Epithelial cell of proximal tubule (primary cell): ENCODE results near the gene GFAP. TPM values are rescaled to one million over a fixed set of nuclear protein-coding genes. Genes with fewer than 3 reads are reported as not detected.

Experiments used
- DNase-seq: peaks from one replicate; pipeline ENCODE4 v3.0.0-alpha.2; 2011; ENCODE audit warnings: low read depth
- H3K4me3 ChIP-seq: 2 replicates; pipeline ENCODE4 v1.5.1; 2011; ENCODE audit warnings: low read depth, mild to moderate bottlenecking, low read length
- total RNA-seq: library from RNA; depleted of rRNA; stranded (reverse); fragments of >200 nt; gene quantifications from 2 replicates; pipeline ENCODE4 v1.2.3, GENCODE V29; 2015
- TF ChIP-seq, protein P1 (sequence below): conservative IDR thresholded peaks from 2 replicates; pipeline ENCODE4 v1.5.1; 2012; ENCODE audit warnings: low read depth, mild to moderate bottlenecking, low read length

Gene GFAP
- 0.58 and 1.0 TPM in 2 replicates for total RNA-seq

DNA sequence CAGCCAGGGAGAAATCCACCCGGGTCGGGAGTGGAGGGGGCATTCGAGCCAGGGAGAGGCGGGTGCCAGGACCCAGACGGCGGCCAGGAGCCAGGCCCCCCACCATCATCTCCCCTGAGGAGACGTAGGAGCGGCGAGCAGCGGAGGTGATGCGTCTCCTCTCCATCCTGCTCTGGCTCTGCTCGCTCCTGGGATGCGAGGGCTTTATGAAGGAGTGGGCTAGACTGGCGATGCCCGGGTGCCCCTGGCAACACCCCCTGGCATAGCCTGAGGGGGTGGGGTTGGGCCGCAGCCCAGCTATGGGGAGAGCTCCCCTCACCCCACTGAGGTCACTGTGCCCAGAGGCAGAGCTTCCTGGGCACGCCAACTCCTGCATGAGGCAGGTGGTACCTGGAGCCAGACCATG lies at the start of gene GFAP:
Gene GFAP (minus strand): TSS at position 180 of the 406 bp plus-strand sequence. CDS start 14 bp downstream, at position 166.
- H3K4me3 ChIP-seq: no peak within 1 kb of the TSS
- TF ChIP-seq, protein P1, sequence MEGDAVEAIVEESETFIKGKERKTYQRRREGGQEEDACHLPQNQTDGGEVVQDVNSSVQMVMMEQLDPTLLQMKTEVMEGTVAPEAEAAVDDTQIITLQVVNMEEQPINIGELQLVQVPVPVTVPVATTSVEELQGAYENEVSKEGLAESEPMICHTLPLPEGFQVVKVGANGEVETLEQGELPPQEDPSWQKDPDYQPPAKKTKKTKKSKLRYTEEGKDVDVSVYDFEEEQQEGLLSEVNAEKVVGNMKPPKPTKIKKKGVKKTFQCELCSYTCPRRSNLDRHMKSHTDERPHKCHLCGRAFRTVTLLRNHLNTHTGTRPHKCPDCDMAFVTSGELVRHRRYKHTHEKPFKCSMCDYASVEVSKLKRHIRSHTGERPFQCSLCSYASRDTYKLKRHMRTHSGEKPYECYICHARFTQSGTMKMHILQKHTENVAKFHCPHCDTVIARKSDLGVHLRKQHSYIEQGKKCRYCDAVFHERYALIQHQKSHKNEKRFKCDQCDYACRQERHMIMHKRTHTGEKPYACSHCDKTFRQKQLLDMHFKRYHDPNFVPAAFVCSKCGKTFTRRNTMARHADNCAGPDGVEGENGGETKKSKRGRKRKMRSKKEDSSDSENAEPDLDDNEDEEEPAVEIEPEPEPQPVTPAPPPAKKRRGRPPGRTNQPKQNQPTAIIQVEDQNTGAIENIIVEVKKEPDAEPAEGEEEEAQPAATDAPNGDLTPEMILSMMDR: no peak
- DNase-seq: no peak

DNA sequence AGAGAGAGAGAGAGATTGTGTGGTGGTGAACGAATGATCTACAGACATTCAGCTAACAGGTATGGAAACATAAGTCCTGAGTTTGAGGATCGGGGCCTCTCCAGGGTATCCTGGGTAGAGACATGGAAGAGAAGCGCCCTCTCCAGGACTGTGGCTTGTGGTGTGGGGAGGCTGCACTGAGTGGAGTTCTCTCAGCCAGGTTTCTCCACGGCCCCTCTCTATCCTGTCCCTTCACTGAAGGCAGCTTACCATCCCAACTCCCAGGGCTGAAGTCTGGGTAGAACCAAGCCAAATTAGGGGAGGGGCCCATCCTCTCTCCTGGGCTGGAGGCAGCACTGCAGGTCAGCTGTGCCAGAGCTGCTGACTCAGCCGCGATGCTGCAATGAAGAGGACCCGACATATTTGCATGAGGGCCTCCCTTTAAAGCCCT lies 46.6 kb upstream of the GFAP start:
- TF ChIP-seq, protein P1: peak; percentile 7
- no peak for DNase-seq
- no peak overlapping the region for H3K4me3 ChIP-seq

DNA sequence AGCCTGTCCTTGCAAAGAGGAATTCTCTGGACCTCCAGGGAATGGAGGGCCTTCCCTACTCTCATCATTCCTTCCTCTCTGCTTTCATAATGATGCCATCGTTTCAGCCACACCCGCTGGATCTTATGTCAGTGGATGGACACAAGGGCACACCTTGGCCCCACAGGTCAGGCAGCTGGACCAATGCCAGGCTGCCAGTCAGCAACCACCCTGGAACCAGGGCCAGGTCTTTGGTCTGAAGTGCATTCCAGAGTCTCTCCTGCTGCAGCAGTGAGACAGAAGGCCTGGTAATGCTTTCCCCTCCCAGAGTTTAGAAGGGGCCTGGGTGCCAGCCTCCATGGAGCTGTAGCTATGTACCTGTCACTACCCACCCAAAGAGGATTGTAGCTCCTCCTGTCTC lies 45.4 kb upstream of the GFAP start:
- no peak for DNase-seq
- TF ChIP-seq, protein P1: no peak
- no peak overlapping the region for H3K4me3 ChIP-seq

DNA sequence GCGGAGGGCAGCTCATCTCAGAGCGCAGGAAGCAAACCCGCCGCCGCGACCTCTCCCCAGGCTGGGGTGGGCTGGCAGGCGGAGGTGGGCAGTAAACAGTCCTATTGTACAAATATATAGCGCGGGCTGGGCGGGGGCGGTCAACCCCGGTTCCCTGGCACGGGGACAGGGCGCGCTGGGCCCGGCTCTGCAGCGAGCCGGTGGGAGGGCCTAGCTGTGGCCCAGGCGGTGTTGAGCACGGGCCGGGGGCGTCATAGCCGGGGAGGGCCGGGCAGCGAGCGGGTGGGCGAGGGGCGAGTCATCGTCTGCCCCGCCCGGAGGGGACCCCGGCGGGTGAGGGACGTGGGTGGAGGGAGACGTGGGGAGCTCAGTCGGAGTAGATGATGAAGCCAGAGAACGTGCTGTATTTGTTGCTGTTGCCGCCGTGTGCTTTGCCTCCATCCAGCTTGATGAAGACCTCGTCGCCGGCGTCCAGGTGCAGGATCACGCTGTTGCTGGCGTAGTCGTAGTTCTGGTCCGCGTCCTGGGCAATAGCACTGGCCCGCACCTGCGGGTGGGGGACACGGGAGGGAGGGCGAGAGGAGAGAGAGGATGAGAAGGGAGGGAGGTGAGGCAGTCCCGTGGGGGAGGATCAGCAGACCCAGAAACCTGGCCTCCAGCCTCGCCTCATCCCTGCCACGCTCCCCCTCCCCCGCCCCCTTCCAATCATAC lies 44.7 kb upstream of the GFAP start:
- no peak overlapping the region for H3K4me3 ChIP-seq
- TF ChIP-seq, protein P1: no peak

DNA sequence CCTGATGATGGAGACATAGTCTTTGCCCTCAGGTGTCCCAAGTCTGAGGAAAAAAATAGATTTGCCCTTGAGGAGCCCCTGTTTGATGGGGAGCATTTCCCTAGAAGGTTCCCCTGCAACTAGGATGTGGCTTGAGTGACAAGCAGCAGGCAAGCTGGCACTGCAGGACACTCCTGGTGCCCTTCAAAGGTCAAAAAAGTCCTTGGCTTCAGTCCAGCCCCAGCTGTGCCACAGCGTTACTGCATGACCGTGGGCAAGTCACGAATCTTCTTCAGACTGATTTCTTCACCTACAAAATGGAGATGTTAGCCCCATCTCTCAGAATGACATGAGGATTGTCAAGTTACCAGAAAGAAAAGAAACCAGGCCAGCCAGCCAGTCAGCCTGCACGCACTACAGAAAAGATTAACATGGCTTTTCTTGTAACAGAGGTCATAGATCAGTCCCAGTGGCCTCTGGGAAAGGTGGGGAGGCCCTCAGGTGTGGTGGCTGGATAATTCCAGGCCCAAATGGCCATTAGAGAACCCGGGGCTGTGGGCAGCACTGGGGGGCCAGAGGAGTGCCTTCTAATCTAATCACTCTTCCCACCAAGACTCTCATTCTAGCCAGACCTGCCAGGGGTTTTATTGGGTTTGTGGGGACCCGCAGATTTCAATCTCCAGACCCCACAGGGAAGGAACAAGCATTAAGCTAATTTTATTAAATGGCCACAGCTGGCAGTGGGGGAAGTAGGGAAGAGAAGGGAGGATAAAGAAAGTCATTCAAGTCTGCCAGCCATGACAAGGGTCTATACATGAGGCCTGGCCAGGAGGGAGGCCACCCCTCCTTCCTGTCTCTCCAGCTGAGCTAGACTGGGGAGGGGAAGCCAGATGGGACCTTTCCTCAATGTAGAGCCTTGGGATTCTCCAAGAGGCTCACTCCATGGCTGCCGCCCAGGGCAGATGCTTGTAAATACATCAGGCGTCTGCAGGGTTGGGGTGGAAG lies 42.0 kb upstream of the GFAP start:
- H3K4me3 ChIP-seq: no peak overlapping the region
- TF ChIP-seq, protein P1: no peak
- DNase-seq: no peak

More for the DNA sequence above, 44.7 kb upstream of the GFAP start:
- DNase-seq: no peak

DNA sequence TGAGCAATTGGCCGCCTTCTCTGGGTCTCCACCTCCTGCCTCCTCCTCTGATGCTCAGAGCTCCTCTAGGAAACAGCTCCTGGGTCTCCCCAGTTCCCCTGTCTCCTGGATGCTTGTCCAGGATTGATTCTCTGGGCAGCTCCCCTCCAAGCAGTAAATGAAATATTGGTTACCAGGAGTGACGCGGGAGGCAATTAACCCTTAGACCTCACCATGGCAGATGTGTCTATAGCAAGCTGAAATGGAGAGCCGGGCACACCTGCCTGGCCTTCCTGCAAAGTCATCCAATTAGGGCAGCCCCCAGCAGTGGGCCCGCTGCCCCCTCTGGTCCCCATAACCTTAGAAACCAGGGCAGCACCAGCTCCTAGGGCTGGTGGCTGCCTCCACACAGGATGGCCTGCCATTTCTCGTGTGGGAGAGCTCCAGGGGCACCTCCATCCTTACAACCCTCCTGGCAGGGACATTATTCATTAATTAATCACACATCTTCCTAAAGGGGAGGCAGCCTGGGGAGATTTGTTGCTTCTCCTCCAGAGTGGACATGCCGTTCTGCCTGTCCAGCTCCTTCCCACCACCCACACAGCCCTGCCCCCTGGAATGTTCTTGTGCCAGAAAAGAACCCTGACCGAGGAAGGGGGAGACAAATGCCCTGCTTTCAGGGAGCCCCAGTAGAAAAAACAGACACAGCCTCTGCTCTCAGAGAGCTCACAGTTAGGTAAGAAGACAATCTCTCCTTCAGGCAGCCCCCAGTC lies 40.5 kb upstream of the GFAP start:
- DNase-seq: no peak
- H3K4me3 ChIP-seq: no peak overlapping the region
- TF ChIP-seq, protein P1: no peak
